H1 (cell line): ENCODE results near the gene ZNF776. TPM values are rescaled to one million over a fixed set of nuclear protein-coding genes. Genes with fewer than 3 reads are reported as not detected.

Source experiments
- ATF2 ChIP-seq: IDR thresholded peaks from 2 replicates; pipeline ENCODE4 v1.6.1; 2012; ENCODE audit warnings: low read length, inconsistent platforms
- BACH1 ChIP-seq: IDR thresholded peaks from 2 replicates; pipeline ENCODE4 v1.6.1; 2012; ENCODE audit warnings: low read length, improper control_type of control experiment
- BRCA1 ChIP-seq: IDR thresholded peaks from 2 replicates; pipeline ENCODE4 v1.6.1; 2012; ENCODE audit warnings: low read depth, low read length, improper control_type of control experiment
- CBX5 ChIP-seq: fragments of 300-800, 300-1000 bp; sonication (generic); IDR thresholded peaks from 2 replicates; pipeline ENCODE4 v1.7.1; 2016; ENCODE audit warnings: antibody characterized with exemption, low read length, low read depth
- CTCF ChIP-seq, 3 experiments: IDR thresholded peaks; 1 replicate in 2 of 3; 2 replicates in 1 of 3; pipeline versions ENCODE4 v1.5.1 to v1.6.1; 2011; ENCODE audit warnings: low read length in 3 of 3, mild to moderate bottlenecking in 3 of 3, inconsistent platforms in 2 of 3, low read depth in 1 of 3, moderate library complexity in 1 of 3; ENCODE audit not compliant: insufficient read depth in 1 of 3; ENCODE audit errors: control extremely low read depth in 1 of 3
- E2F6 ChIP-seq: IDR thresholded peaks from 2 replicates; pipeline ENCODE4 v1.6.1; 2012; ENCODE audit warnings: inconsistent platforms
- FOSL1 ChIP-seq: IDR thresholded peaks from 2 replicates; pipeline ENCODE4 v1.6.1; 2011; ENCODE audit warnings: mild to moderate bottlenecking, low read depth, low read length, moderate library complexity; ENCODE audit not compliant: insufficient read depth
- GABPA ChIP-seq: IDR thresholded peaks from 2 replicates; pipeline ENCODE4 v1.6.1; 2011; ENCODE audit warnings: mild to moderate bottlenecking, low read length, moderate library complexity, borderline replicate concordance; ENCODE audit not compliant: insufficient read depth
- JUN ChIP-seq: IDR thresholded peaks from 2 replicates; pipeline ENCODE4 v1.6.1; 2011; ENCODE audit warnings: low read depth, mild to moderate bottlenecking, improper control_type of control experiment, low read length
- KDM5A ChIP-seq: fragments of 200-600 bp; IDR thresholded peaks from 2 replicates; pipeline ENCODE4 v1.7.1; 2012; ENCODE audit warnings: mild to moderate bottlenecking, low read length, inconsistent platforms, mixed read lengths
- NANOG ChIP-seq: IDR thresholded peaks from 2 replicates; pipeline ENCODE4 v1.6.1; 2011; ENCODE audit warnings: low read length, low read depth, mild to moderate bottlenecking, inconsistent platforms; ENCODE audit not compliant: insufficient read depth, poor library complexity, severe bottlenecking
- NRF1 ChIP-seq: IDR thresholded peaks from 2 replicates; pipeline ENCODE4 v1.6.1; 2011; ENCODE audit warnings: mild to moderate bottlenecking, low read depth, low read length, improper control_type of control experiment
- SIN3A ChIP-seq, 2 experiments: IDR thresholded peaks in 1 of 2; conservative IDR thresholded peaks in 1 of 2; 2 replicates each; pipeline ENCODE4 v1.6.1; 2011 to 2012; ENCODE audit warnings: low read length in 2 of 2, improper control_type of control experiment in 1 of 2, low read depth in 1 of 2, mild to moderate bottlenecking in 1 of 2
- TBP ChIP-seq: IDR thresholded peaks from 2 replicates; pipeline ENCODE4 v1.6.1; 2011; ENCODE audit warnings: low read depth, low read length, improper control_type of control experiment
- TCF12 ChIP-seq: IDR thresholded peaks from 2 replicates; pipeline ENCODE4 v1.6.1; 2011; ENCODE audit warnings: low read depth, mild to moderate bottlenecking, low read length
- YY1 ChIP-seq: IDR thresholded peaks from 2 replicates; pipeline ENCODE4 v1.6.1; 2011; ENCODE audit warnings: low read depth, mild to moderate bottlenecking, low read length
- polyA plus RNA-seq, 7 experiments: library from polyadenylated mRNA; depleted of rRNA in 3 of 7; stranded (reverse) in 5 of 7; unstranded in 2 of 7; fragments of >200 nt in 5 of 7; fragments of 200-250 nt in 2 of 7; gene quantifications; 1 replicate in 5 of 7; 2 replicates in 1 of 7; 4 replicates in 1 of 7; pipeline versions ENCODE4 v1.2.1 to v1.2.3, GENCODE V29; 2011 to 2013; ENCODE audit warnings: missing spikeins in 2 of 7, mixed read lengths in 2 of 7
- total RNA-seq: library from RNA; stranded (reverse); fragmentation: NEBNext Ultra II Directional; extraction: Animal tissue kit (Norgen Biotek cat#: 25700); gene quantifications from 2 replicates; pipeline ENCODE4 v1.2.1, GENCODE V29; 2021

The ZNF776 gene
- total and polyA plus RNA-seq, 2 of the 8 experiments (the other 6 are each of a cell fraction or from before 2014, with no cell fraction given): 7.8 to 20.5 TPM

- TF ChIP-seq BRCA1 (no peak), E2F6 (peak; percentile 36; the same call in 1 of the 2 replicates), ATF2 (no peak), CTCF (IDR thresholded peaks at IDR 0.05; ENCODE audit: control extremely low read depth in 1 of 3, insufficient read depth in 1 of 3, low read depth in 1 of 3, low read length in 3 of 3) (no peak), NANOG (peak; percentile 13), CBX5 (no peak), TBP (peak; percentile 46), BACH1 (peak; percentile 59), KDM5A (no peak), NRF1 (no peak), TCF12 (no peak), SIN3A (conservative IDR thresholded peaks at IDR 0.05 in 1 of 2, IDR thresholded peaks at IDR 0.05 in 1 of 2; ENCODE audit: low read depth in 1 of 2, low read length in 2 of 2) (peak; percentile 56 to 95; a peak in 2 of 4 replicates), YY1 (peak; percentile 98), FOSL1 (no peak), JUN (no peak), GABPA (peak; percentile 84; the same call in 1 of the 2 replicates)
- TF ChIP-seq, all 59 proteins: peak for 18
These were observed 22.9 kb downstream of the ZNF776 start, which contains the start of gene ZNF586 (continued) for GRCh38 chr19:57769345-57770131.
